Glomerular endothelial cell (primary cell): ENCODE data around the gene CDC20. TPM values are rescaled to one million over a fixed set of nuclear protein-coding genes. Genes with fewer than 3 reads are reported as not detected.
"Not testable (repeated sequence)": the region's sequence is repeated elsewhere in the genome, so short reads cannot be mapped to it uniquely, and the experiment has no call there.

Experiments used
- DNase-seq: peaks from one replicate; pipeline ENCODE4 v3.0.0-alpha.2; 2011; ENCODE audit warnings: low read depth, low spot score; ENCODE audit errors: extremely low read depth
- total RNA-seq: library from RNA; depleted of rRNA; stranded (reverse); fragments of >200 nt; gene quantifications from 2 replicates; pipeline ENCODE4 v1.2.3, GENCODE V29; 2015

The CDC20 gene
- total RNA-seq, 1 donor from 2014 or later, result 38.9 TPM

- no peak for DNase-seq
These were observed 4.3 kb upstream of the CDC20 start for GRCh38 chr1:43354471-43354870.

- DNase-seq, result no peak
These were observed 3.8 kb upstream of the CDC20 start for GRCh38 chr1:43354936-43355335.

DNA sequence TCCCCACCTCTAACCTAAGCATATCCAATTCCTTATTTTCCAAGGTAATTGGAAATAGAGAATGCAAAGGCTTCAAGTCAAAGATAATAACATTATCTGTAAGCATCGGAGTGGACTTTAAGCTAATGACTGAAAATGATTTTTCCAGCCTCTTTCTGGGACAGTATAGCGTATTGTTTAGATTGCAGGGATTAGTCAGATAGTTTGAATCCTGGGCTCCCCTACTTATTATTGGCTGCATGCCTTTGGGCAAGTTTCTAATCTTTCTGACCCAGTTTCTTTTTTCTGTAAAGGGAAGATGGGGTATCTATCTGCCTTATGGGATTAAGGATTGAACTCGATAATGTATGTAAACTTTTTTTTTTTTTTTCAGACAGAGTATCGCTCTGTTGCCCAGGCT, 1.5 kb upstream of the CDC20 start:
- DNase-seq, result no peak

DNA sequence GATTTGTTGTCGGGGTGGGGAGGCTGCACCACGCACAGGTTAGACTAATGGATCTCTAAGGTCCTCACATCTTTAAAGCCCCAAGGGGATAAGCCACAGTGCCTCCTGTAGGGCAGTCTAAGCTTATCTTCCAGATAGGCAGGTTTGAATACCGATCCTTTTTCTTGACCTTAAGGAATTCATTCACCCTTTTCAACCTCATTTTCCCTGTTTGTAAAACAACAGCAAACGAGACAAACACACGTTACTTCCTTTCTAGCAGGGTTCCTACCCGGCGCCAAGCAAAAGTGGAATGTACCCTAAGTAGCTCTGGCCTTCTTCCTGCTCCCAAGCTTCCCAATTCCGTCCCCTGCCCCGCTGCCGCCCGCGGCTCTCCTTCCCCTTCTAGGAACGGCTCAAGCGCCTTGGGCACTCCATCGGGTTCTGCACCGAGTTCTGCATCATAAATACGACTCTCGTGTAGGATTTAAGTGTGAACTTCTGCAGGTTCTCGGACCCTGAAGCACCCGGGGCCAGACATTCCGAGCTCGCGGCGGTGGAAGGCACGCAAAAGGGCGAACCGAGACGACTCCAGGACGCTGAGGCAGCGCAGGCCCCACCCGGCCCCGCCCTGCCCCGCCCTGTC, 548 bp upstream of the CDC20 start:
- no peak for DNase-seq

DNA sequence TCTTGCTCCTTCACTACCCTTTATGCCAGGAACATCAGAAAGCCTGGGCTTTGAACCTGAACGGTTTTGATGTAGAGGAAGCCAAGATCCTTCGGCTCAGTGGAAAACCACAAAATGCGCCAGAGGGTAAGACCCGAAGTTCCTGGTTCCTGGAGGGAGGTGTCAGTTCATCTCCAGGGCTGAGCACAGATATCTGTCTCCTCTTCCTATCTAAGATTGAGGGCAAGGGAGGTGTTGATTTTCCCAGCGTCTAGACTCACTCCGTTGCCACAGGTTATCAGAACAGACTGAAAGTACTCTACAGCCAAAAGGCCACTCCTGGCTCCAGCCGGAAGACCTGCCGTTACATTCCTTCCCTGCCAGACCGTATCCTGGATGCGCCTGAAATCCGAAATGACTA, 915 bp downstream of the CDC20 start:
- no peak for DNase-seq

DNA sequence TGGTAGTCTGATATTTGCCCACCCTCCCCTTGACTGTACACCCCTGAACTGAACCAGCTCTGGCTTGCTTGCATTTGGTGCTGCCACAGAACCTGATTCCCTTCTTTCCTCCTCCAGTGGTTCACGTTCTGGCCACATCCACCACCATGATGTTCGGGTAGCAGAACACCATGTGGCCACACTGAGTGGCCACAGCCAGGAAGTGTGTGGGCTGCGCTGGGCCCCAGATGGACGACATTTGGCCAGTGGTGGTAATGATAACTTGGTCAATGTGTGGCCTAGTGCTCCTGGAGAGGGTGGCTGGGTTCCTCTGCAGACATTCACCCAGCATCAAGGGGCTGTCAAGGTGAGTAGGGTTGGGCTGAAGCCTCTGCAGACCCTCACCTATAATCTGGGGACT, 1.8 kb downstream of the CDC20 start:
- no peak for DNase-seq

DNA sequence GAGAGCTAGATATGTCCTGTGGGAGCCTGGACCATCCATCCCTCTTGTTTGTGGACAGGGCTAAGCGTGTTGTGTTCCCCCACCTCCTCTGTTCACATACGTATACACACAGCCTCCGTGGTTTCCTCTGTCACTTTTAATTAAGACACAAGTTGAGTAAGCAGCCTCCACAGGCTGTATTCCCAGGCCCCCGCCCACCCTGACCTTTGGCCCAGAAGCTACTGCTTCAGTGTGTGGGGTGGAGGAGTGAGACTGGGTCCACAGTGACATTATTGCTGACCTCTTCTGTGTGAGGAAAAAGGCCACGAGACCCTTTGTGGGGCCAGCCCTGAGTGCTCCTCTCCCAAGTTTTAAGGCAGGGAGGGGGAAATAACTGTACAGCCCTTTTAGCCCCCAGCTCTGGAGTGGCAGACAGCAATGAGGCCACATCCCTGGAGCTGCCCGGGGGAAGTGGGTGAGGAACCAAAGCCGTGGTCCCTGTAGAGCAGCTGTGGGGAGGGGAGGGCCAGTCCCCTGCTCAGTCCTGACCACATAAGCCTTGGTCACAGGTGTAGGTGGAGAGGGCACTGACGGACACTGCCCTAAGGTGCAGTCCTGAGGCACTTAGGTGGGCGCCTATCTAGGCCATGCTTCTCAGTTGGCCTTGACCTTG, 4.6 kb downstream of the CDC20 start:
- no peak for DNase-seq

DNA sequence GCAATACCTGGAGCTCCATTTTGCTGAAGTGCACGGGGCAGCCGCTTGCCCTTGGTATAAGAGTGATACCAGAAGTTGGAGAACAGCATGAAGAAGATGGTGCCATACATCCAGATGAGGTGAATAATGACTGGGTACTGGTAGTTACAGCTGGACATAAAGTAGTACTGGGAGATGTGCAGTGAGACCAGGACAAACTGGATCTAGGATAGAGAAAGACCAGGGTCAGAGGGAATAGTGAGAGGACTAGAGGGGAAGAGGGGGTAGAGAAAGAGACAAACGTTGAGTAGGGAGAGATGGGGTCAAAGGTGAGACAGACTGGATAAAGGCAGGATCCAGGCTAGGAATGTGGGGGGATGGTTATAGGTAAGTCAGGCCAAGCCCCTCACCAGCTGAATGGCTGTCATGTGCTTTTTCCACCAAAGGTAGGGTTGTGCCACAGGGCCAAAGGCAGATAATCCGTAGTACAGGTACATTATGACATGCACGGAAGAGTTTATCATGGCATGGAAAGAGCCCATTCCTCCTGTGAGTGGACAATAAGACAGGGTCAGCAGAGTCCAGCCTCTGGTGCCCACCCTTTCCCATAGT, 5.2 kb downstream of the CDC20 start:
- no peak for DNase-seq

DNA sequence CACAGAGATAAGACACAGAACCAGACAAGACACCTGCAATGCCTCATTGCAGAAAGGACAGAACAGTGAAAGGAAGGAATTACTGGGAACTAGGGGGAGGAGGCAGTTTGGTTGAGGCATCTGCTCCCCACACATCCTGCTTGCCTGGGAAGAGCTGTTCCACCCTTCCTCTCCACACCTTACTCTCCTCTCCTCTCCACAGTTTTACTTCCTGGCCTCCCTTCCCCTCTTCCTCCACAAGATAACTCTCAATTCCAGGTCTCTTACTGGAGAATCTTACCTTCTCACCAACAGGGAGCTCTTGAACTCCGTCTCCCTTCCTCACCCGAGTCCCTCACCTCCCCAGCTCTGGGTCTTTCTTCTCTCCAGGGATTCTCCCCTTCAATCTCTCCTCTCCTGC, 6.9 kb downstream of the CDC20 start:
- DNase-seq, result no peak

DNA sequence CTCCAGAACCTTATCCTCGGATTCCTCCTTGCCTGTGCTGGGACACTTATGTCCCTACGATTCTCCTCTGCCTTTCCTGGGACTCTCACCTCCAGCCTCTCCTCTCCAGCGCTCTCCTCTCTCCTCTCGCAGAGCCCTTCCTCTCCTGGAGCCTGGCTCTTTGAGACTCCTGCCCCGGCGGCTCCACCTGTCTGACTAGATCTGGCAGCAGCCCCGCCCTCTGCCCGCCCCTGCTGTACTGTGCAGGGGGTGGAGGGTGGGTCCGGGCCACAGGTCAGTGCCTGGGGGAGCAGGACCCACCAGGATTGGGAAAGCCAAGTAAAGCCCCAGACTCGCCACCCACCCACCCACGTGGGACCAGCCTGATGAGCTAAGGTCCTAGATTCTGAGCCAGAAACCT, 7.4 kb downstream of the CDC20 start:
- no peak for DNase-seq

DNA sequence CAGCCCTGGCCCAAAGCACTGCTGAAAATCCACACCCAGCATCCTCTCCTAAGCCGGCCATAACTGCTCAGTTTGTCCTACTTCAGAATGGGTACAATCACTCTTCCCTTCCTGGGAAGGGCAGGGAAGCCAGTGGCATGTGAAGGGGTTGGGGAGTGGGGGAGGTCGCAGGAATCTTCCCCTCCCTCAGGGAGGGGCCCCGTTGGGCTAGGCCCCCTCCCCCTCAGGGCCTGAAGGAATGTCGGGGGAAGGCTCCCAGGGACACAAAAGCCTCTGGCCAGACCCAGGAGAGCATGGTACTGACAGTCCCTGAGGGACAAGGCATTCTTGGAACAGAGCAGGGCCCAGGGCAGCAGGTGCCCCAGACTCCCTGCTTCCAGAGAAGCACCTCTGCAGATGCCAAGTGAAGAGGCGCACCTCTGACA, 7.8 kb downstream of the CDC20 start:
- DNase-seq, result no peak

DNA sequence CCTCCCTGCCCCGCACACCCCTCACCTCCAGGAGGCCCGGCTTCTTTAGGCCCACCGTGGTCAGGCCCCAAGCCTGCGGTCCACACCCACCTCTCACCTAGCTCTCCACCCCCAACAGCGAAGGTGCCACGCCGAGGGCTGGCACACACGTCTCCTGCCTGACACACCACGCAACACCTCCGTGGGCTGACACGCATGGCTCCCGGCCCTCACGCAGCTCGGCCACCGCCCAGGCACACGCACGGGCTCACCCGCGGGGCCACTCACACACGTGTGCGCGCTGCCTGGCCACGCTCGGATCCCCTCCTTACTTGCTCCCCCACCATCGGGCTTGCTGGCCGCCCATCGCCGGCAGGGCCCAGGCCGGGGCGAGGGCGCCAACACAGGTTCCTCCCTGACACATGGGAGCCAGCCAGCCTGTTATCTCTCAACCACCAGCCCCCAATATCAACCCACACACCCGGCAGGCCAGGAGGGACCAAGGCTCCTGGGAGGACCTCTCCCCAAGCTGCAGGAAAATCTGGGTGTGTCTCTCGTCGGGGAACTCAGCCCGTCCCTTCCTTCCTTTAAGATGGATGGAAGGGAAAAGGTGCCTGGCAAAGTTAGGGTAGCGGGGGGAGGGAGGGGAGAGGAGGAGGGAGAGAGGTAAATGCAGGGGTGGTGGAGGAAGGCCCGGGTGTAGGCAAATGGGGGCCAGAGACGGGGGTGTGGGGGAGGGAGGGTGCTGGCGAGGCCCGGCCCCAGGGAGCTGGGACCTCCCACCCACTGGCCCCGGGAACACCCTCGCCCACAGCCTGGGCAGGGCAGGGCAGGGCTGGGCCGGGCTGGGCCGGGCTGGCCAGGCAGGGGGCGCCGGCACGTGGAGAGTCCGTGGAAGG, 8.5 kb downstream of the CDC20 start:
- DNase-seq, result no peak

GRCh38 chr1:43367904-43368645, 9.3 kb downstream of the CDC20 start, which contains the start of gene ELOVL1:
ELOVL1 (minus strand) TSS chr1:43368011; CDS start chr1:43365609, 2,402 bp downstream.
- DNase-seq, result no peak

- DNase-seq, result no peak
These were observed 9.9 kb downstream of the CDC20 start for GRCh38 chr1:43368646-43369020.

DNA sequence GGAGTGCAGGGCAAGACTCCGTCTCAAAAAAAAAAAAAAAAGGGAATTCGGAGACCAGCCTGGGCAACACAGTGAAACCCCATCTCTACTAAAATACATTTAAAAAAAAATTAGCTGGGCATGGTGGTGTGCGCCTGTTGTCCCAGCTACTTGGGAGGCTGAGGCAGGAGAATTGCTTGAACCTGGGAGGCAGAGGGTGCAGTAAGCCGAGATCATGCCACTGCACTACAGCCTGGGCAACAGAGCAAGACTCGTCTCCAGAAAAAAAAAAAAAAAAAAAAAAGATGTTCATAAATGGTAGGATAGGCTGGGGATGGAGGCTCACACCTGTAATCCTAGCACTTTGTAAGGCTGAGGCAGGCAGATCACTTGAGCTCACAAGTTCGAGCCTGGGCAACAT, 11.0 kb downstream of the CDC20 start:
- DNase-seq, result not testable (repeated sequence)

- DNase-seq, result no peak
These were observed 11.8 kb downstream of the CDC20 start for GRCh38 chr1:43370564-43370963.

GRCh38 chr1:43372172-43372571, 13.4 kb downstream of the CDC20 start:
- DNase-seq, result no peak

DNA sequence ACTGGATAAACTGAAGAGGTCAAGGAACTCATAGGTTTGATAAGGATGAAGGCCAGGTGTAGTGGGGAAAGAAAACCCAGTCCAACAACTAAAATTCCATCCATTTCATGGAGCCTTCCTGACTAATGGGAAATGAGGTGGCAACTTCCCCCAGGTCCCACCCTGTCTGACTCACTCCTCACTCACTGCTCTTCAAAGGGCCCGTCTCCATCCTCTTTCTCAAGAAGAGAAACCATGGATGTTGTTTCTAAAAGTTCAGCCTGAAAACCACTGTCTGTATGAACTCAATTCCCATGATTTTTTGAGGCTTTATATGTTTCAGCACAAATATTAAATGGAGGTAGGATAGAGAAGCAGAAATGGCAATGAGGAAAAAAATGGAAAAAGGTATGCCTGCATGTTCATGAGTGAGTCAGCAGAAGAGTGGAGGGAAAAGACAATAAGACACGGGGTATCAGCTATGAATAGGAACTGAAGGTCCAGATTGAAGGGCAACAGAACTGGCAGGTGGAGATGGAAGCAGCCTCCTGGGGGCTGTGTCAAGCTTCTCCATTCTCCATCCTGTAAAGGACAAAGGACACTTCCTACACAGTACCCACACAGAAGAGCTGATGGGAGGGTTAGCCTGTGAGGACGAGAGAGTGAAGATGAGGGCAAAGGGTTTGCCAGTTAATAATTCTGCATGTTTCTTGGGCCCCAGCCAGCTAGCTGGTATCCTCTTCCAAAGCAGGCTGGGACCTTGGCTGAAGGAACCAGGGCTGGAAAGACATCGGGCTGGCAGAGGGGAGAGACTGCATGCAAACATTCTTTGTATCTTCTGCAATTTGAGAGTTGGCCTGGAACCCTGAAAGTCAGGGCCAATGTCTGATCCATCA, 14.5 kb downstream of the CDC20 start:
- DNase-seq, result no peak

DNA sequence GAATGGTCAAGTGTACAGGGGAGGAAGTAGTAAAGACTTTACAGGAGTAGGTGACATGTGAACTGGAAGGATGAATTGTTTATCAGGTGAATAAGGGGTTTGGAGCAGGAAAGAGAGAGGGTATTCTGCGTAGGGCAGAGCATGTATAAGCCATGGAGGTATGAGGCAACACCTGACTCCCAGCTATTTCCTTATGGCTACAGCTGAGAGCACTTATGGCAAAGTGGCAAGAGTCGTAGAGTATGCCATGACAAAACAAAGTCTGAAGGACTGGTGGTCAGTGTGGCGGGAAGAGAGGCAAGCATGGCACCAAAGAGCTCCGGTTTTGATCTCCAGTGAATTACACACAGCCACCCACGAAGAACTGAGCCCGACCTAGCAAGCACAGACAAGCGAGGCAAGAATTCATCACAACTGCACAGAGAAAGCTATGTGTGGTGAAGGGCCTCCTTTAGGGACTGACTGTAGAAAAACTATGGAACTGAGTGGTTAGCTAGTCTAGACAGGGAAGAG, 18.0 kb downstream of the CDC20 start:
- DNase-seq, result no peak
